Measurements from ENCODE around the gene VSIG10L2.

DNA sequence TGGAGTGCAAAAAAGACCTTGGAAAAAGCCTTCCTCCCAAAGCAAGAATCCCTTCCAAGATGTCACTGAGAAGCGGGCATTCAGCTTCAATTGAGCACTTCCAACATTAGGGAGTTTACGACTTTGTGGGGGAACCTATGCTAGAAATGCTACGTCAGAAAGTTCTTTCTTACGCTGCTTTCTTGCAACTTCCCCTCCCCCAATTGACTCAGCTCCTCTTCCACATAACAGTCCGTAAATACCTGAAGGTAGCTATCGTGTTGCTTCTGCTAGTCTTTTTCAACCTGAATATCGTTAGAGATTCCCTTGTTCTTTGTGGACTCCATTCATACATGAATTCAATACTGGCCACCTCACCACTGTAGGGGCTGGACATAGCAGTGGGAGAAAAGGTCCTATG, 47.0 kb downstream of the VSIG10L2 start:
- no peak for TF ChIP-seq GATA3 (IDR thresholded peaks at IDR 0.05; ENCODE audit: borderline replicate concordance)
- TF ChIP-seq, protein P1, sequence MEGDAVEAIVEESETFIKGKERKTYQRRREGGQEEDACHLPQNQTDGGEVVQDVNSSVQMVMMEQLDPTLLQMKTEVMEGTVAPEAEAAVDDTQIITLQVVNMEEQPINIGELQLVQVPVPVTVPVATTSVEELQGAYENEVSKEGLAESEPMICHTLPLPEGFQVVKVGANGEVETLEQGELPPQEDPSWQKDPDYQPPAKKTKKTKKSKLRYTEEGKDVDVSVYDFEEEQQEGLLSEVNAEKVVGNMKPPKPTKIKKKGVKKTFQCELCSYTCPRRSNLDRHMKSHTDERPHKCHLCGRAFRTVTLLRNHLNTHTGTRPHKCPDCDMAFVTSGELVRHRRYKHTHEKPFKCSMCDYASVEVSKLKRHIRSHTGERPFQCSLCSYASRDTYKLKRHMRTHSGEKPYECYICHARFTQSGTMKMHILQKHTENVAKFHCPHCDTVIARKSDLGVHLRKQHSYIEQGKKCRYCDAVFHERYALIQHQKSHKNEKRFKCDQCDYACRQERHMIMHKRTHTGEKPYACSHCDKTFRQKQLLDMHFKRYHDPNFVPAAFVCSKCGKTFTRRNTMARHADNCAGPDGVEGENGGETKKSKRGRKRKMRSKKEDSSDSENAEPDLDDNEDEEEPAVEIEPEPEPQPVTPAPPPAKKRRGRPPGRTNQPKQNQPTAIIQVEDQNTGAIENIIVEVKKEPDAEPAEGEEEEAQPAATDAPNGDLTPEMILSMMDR (IDR thresholded peaks at IDR 0.05) = no peak
- TF ChIP-seq RFX5 (IDR thresholded peaks at IDR 0.05) = no peak
- no peak for TF ChIP-seq POLR2A (IDR thresholded peaks at IDR 0.05; ENCODE audit: low read length)
